ENCODE results near the gene TOMM70. TPM values are rescaled to one million over a fixed set of nuclear protein-coding genes. Genes with fewer than 3 reads are reported as not detected.

The TOMM70 gene
- total and polyA plus RNA-seq, 2 donors (not counting 3 experiments of a cell fraction or from before 2014, with no cell fraction given): 7.6 to 32.3 TPM

GRCh38 chr3:100374521-100374920, 26.4 kb downstream of the TOMM70 start:
- Histone ChIP-seq H3K9me1 (replicated peaks; ENCODE audit: control insufficient read depth, extremely low read depth, insufficient read depth, low read length) (no peaks in the 10 kb centered on the region), H4K20me1 (replicated peaks; ENCODE audit: control insufficient read depth, extremely low read depth, insufficient read depth, low read length) (no peaks in the 10 kb centered on the region), H3K36me3 (ENCODE audit: control insufficient read depth in 2 of 2, extremely low read depth in 1 of 2, insufficient read depth in 2 of 2, low read length in 2 of 2) (peaks cover 10 to 12% of the 10 kb centered on the region in 2 experiments), H3K9me3 (replicated peaks; ENCODE audit: control insufficient read depth, insufficient read depth, low read length) (no peaks in the 10 kb centered on the region), H2AFZ (ENCODE audit: low read depth, low read length) (no peak overlapping the region), H3K27ac (ENCODE audit: insufficient read depth, low read depth, low read length) (no peak overlapping the region), H3K79me2 (ENCODE audit: control insufficient read depth, insufficient read depth, low read length) (peaks cover 1% of the 10 kb centered on the region), H3K9ac (replicated peaks; ENCODE audit: extremely low read depth, insufficient read depth, low read length) (no peak overlapping the region), H3K27me3 (ENCODE audit: control insufficient read depth in 2 of 2, insufficient read depth in 2 of 2, low read length in 2 of 2) (no peaks in the 10 kb centered on the region), H3K4me1 (ENCODE audit: control insufficient read depth, extremely low read depth, insufficient read depth, low read length) (no peaks in the 10 kb centered on the region), H3K4me2 (ENCODE audit: insufficient read depth, low read length) (no peak overlapping the region), H3K4me3 (replicated peaks in 1 of 3; ENCODE audit: insufficient read depth in 1 of 3, low read depth in 1 of 3, low read length in 3 of 3) (no peak overlapping the region)
- intact Hi-C loops (cut with micrococcal nuclease) (no loop called here), dilution Hi-C loops (cut with MboI; ENCODE audit: extremely low pct_ligation_motif_present, low sequenced_read_pairs) (no loop called here)
- ChIA-PET POLR2A (no interaction called here), CTCF (interaction anchor here (1.7 kb wide), 1 partner anchor 88 kb away, joined by 5 read pairs; no protein-coding TSS in a partner anchor)
- DNase-seq (ENCODE audit: low read depth, low spot score) (no peak), FAIRE-seq (no peak)
- TF ChIP-seq JUN (IDR thresholded peaks at IDR 0.05; ENCODE audit: borderline replicate concordance, insufficient read depth, insufficient read length, low read depth) (no peak), FOS (IDR thresholded peaks at IDR 0.05; ENCODE audit: borderline replicate concordance, insufficient read depth, low read length) (no peak), EZH2 (IDR thresholded peaks at IDR 0.05; ENCODE audit: borderline replicate concordance, low read depth, low read length, severe bottlenecking) (no peak), CTCF (IDR thresholded peaks at IDR 0.05; ENCODE audit: extremely low read depth in 1 of 2, insufficient read depth in 1 of 2, low read depth in 1 of 2, low read length in 2 of 2) (no peak), GATA2 (IDR thresholded peaks at IDR 0.05; ENCODE audit: insufficient read depth, insufficient read length, low read depth, low read length) (no peak), POLR2A (IDR thresholded peaks at IDR 0.05; ENCODE audit: low read depth, low read length) (no peak), MYC (IDR thresholded peaks at IDR 0.05; ENCODE audit: low read depth, low read length) (no peak), POLR2AphosphoS5 (IDR thresholded peaks at IDR 0.05; ENCODE audit: insufficient read depth, low read depth, low read length) (no peak), MAX (IDR thresholded peaks at IDR 0.05; ENCODE audit: insufficient read depth, insufficient read length) (no peak)
- no TSS peak for BruUV-seq (replicated peaks)

Data from endothelial cell of umbilical vein (primary cell).